ENCODE results near the gene DDX54. TPM values are rescaled to one million over a fixed set of nuclear protein-coding genes. Genes with fewer than 3 reads are reported as not detected.
A peak's percentile ranks its signal among the peaks of the same experiment; 100 is the strongest.

Gene DDX54
- total RNA-seq, 1 donor from 2014 or later = 34.7 TPM

DNA sequence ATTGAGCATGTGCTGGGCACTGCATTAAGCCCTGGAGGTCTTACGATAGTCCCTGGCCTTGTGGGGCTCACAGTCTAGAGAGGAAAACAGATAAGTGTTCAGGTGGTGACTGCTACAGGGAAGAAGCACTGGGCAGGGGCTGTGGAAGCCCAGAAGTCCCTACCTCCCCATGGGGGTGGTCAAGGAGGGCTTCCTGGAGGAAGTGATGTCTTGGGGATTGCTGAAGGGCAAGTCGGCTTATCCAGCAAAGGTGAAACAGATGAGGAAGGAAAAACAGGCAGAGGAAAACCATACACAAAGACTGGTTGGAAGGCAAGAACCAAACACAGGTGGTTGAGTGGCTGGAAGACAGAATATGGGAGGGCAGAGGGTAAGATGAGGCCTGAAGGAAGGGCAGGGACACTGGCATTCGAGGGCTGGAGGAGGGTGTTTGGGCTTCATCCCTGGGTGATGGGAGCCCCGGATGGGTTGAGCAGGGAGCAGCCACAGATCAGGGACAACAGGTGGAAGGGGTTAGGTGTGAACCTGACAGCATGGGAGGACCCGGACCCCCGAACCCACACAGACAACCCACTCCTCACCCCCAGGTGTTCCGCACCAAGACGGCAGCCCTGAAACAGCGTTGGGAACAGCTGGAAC, 33.0 kb downstream of the DDX54 start:
- Histone ChIP-seq H3K4me3 (peak overlapping the region; percentile 61), H3K27me3 (ENCODE audit: low read depth) (peaks cover 77% of the 10 kb centered on the region), H3K27ac (replicated peaks) (no peak overlapping the region), H3K4me1 (peaks cover 28% of the 10 kb centered on the region), H3K9me3 (replicated peaks) (no peaks in the 10 kb centered on the region), H3K36me3 (peaks cover 3% of the 10 kb centered on the region)
- intact Hi-C loops (cut with micrococcal nuclease) = no loop called here
- no peak for DNase-seq
- TF ChIP-seq, protein P1, sequence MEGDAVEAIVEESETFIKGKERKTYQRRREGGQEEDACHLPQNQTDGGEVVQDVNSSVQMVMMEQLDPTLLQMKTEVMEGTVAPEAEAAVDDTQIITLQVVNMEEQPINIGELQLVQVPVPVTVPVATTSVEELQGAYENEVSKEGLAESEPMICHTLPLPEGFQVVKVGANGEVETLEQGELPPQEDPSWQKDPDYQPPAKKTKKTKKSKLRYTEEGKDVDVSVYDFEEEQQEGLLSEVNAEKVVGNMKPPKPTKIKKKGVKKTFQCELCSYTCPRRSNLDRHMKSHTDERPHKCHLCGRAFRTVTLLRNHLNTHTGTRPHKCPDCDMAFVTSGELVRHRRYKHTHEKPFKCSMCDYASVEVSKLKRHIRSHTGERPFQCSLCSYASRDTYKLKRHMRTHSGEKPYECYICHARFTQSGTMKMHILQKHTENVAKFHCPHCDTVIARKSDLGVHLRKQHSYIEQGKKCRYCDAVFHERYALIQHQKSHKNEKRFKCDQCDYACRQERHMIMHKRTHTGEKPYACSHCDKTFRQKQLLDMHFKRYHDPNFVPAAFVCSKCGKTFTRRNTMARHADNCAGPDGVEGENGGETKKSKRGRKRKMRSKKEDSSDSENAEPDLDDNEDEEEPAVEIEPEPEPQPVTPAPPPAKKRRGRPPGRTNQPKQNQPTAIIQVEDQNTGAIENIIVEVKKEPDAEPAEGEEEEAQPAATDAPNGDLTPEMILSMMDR (IDR thresholded peaks at IDR 0.05; ENCODE audit: borderline replicate concordance) = no peak

DNA sequence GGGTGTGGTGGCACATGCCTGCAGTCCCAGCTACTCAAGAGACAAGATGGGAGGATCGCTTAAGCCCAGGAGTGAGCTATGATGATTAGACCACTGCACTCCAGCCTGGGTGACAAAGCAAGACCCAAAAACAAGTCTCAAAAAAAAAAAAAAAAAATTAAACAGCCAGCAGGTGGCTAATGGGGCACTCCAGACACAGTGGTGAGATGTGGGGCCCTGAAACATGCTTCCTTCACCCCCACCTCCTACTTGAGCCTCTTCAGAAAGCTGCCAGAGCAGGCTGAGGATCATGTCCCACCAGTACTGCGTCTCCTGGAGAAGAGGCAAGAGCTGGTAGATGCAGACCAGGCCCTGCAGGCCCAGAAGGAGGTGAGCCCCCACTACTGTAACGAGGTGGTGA, 33.6 kb downstream of the DDX54 start:
- Histone ChIP-seq H3K36me3 (no peaks in the 10 kb centered on the region), H3K27ac (replicated peaks) (no peak overlapping the region), H3K4me3 (no peak overlapping the region), H3K9me3 (replicated peaks) (no peaks in the 10 kb centered on the region), H3K27me3 (ENCODE audit: low read depth) (peaks cover 79% of the 10 kb centered on the region), H3K4me1 (peaks cover 28% of the 10 kb centered on the region)
- intact Hi-C loops (cut with micrococcal nuclease) = no loop called here
- TF ChIP-seq, protein P1 (IDR thresholded peaks at IDR 0.05; ENCODE audit: borderline replicate concordance) = no peak
- DNase-seq = no peak

DNA sequence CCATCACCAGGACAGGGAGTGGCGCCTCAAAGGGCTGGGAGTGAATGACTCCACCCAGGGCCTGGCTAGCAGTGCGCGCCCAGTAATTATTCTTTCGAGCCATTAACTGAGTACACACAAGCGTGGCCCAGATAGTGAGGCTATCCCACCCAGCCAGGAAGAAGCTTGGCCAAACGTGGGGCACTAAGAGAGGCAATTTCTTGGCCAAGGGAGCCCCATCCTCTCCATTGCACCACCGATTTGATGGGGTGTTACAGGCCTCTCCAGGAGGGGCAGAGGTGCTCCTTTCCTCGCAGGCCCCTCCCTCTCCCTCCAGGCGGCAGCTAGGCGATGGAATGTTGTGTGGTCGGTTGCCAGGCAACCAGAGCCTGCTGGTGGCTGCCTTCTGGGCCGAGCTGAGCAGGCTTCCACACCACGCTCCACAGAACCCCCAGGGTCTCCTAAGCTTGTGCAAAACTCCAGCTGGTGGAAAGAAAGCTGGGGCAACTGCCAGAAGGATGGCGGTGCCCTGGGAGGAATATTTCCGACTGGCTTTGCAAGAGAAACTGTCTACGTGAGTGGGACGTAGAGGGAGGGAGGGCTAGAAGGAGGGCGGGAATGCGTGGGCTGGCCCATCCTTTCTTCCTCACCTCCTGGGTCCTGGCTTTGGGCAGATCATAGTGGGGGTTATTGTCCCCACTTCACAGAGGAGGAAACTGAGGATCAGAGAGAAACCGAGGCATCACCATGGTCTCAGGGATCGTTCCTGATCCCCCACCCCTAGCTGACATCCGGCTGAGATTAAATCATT, 35.7 kb downstream of the DDX54 start, which contains the start of gene CFAP73:
Gene CFAP73, plus strand, starts transcription at position 364 of the 790 bp plus-strand sequence. Its CDS starts 134 bp downstream, at position 498.
- Histone ChIP-seq H3K9me3 (replicated peaks) (no peaks in the 10 kb centered on the region), H3K36me3 (no peaks in the 10 kb centered on the region), H3K27ac (replicated peaks) (no peak within 1 kb of the TSS), H3K4me1 (peaks cover 24% of the 10 kb centered on the region), H3K4me3 (peak within 1 kb of the TSS; percentile 23), H3K27me3 (ENCODE audit: low read depth) (peaks cover 69% of the 10 kb centered on the region)
- peak; percentile 59 for DNase-seq
- intact Hi-C loops (cut with micrococcal nuclease) = no loop called here
- TF ChIP-seq, protein P1 (IDR thresholded peaks at IDR 0.05; ENCODE audit: borderline replicate concordance) = no peak

DNA sequence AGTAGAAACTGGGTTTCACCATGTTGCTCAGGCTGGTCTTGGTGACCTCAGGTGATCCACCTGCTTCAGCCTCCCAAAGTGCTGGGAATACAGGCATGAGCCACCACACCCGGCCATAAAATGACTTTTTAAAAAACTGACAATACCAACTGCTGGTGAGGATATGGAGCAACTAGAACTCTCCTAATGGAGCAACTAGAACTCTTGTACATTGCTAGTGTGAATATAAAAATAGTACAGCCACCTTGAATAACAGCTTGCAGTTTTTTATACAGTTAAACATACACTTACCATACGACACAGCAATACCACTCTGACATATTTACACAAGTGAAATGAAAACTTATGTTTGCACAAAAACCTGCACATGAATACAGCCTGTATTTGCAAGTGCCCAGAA, 38.3 kb downstream of the DDX54 start:
- no peak for DNase-seq
- TF ChIP-seq, protein P1 (IDR thresholded peaks at IDR 0.05; ENCODE audit: borderline replicate concordance) = no peak

DNA sequence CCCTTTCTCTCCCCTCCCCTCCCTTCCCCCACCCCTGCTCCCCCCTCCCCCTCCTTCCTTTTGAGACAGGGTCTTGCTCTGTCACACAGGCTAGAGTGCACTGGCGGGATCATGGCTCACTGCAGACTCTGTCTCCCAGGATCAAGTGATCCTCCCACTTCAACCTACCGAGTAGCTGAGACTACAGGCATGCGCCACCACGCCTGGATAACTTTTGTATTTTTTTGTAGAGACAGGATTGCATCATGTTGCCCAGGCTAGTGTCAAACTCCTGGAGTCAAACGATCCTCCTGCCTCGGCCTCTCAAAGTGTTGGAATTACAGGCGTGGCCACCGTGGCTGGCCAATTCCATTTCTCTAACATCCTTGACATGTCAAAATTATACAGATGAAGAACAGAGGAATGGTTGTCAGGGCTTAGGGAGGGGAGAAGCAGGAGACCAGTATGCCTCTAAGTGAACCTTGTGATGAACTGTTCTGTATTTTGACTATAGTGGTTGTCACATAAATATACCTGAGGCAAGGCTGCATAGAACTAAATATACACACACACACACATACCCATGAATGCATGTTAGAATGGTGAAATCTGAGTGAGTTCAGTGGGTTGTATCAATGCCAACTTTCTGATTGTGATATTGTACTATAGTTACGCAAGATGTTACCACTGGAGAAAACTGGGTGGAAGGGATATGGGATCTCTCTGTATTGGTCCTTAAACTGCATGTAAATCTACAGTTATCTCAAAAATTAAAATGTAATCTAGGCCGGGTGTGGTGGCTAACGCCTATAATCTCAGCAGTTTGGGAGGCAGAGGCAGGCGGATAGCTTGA, 39.3 kb downstream of the DDX54 start:
- Histone ChIP-seq H3K27me3 (ENCODE audit: low read depth) (peaks cover 54% of the 10 kb centered on the region), H3K4me3 (no peak overlapping the region), H3K4me1 (peaks cover 15% of the 10 kb centered on the region), H3K27ac (replicated peaks) (no peak overlapping the region), H3K36me3 (no peaks in the 10 kb centered on the region), H3K9me3 (replicated peaks) (no peaks in the 10 kb centered on the region)
- TF ChIP-seq, protein P1 (IDR thresholded peaks at IDR 0.05; ENCODE audit: borderline replicate concordance) = no peak
- no peak for DNase-seq
- intact Hi-C loops (cut with micrococcal nuclease) = no loop called here

More for the DNA sequence above, 38.3 kb downstream of the DDX54 start:
- peaks cover 14% of the 10 kb centered on the region for H3K4me1 ChIP-seq
- no peaks in the 10 kb centered on the region for H3K36me3 ChIP-seq
- H3K4me3 ChIP-seq = no peak overlapping the region
- H3K27me3 ChIP-seq (ENCODE audit: low read depth) = peaks cover 61% of the 10 kb centered on the region
- intact Hi-C loops (cut with micrococcal nuclease) = no loop called here
- no peaks in the 10 kb centered on the region for H3K9me3 ChIP-seq (replicated peaks)
- no peak overlapping the region for H3K27ac ChIP-seq (replicated peaks)
